ENCODE results near the gene PSD. TPM values are rescaled to one million over a fixed set of nuclear protein-coding genes. Genes with fewer than 3 reads are reported as not detected.

Gene PSD
- total RNA-seq, 4 donors from 2014 or later, result 0.22 to 1.4 (median 0.54) TPM

GRCh38 chr10:102416283-102416682 is 2.3 kb downstream of the PSD start:
- TF ChIP-seq, protein P1, sequence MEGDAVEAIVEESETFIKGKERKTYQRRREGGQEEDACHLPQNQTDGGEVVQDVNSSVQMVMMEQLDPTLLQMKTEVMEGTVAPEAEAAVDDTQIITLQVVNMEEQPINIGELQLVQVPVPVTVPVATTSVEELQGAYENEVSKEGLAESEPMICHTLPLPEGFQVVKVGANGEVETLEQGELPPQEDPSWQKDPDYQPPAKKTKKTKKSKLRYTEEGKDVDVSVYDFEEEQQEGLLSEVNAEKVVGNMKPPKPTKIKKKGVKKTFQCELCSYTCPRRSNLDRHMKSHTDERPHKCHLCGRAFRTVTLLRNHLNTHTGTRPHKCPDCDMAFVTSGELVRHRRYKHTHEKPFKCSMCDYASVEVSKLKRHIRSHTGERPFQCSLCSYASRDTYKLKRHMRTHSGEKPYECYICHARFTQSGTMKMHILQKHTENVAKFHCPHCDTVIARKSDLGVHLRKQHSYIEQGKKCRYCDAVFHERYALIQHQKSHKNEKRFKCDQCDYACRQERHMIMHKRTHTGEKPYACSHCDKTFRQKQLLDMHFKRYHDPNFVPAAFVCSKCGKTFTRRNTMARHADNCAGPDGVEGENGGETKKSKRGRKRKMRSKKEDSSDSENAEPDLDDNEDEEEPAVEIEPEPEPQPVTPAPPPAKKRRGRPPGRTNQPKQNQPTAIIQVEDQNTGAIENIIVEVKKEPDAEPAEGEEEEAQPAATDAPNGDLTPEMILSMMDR (IDR thresholded peaks at IDR 0.05; ENCODE audit: low read depth), result no peak

- TF ChIP-seq, protein P1 (IDR thresholded peaks at IDR 0.05; ENCODE audit: low read depth), result no peak
Measured at GRCh38 chr10:102414749-102415148, 3.8 kb downstream of the PSD start.

- TF ChIP-seq, protein P1 (IDR thresholded peaks at IDR 0.05; ENCODE audit: low read depth), result no peak
Measured at GRCh38 chr10:102413806-102414561, 4.6 kb downstream of the PSD start.

DNA sequence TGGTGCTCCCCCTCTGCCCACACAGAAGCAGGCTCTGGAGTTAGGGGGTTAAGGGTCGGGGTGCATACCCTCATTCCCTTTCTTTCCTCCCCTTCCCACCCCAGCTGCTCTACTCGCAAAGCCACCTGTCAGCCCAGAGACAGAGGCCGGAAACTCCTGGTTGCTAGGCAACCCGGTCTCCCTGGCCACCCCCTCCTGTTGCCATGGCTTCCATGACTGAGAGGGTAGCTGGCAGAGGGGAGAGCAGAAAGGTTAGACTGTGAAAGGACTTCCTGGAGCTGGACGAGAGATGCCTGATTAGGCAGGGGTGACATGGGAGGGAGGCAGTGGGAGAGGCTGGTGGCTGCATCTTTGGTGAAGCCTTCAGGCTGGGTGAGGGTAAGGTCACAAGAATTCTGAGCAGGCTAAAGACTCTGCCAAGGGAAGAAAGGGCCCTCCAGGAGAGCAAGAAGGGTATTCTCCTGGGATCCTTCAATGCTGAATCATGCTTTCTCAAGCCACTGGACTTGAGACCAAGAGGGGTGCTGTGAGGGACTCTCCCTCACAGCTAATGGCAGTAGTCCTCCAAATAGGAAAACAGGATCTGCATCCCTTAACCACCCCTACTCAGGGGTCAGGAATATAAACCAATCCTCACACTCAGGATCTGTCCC is 5.4 kb downstream of the PSD start:
- TF ChIP-seq, protein P1 (IDR thresholded peaks at IDR 0.05; ENCODE audit: low read depth), result no peak

DNA sequence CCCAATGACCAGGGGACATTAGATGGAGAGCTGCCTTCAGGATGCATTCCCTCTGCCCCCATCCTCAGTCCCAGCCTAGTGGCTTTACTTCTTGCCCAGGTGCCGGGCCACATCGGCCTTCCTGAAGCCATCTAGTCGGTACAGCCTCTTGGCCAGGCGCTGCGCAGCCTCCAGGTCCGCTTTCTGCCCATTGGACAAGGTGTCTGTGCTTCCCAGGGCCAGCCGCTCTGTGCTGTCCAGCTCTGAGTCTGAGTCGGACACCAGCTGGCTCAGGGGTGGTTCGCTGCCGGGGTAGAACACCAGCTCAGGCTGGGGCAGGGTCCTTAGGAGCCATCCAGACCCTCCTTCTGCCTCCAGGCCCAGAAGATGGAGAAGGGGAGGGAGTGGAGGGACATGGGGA is 6.3 kb downstream of the PSD start:
- TF ChIP-seq, protein P1 (IDR thresholded peaks at IDR 0.05; ENCODE audit: low read depth), result no peak

DNA sequence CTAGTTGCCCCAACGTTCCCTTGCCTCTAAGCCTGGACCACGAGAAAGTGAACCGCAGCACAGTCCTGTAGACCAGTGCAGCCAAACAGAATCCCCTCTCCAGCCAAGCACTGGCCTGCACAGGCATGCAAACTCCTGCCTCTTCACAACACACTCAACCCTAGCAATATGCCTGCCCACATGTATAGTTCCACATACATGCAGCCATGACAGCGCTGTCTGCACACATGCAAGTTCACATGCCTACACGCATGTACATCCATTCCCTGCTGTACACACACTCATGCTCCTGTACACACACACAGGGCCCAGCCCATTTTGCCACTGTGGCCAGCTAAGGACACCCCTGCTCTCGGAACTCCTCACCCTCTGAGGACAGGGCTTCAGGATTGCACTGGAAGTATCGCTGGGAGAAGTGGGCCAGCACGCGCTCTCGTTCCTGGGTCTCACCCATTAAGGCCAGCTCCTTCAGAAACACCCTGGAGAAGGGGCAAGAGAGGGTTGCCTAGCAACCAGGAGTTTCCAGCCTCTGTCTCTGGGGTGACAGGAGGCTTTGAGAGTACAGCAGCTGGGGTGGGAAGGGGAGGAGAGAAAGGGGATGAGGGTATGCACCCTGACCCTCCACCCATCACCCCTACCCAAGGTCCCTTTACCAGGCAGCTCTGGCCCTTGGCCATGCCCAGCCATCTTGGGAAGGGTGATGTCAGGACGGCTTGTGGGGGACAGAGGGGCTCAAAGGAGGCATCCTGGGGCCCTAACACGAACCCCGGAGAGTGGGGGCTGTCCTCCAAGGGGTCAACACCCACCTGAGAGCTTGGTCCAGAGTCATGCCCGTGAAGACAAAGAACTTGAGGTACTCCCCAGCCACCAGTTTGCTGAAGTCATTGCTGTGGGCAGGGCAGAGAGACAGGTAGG is 7.0 kb downstream of the PSD start:
- TF ChIP-seq, protein P1 (IDR thresholded peaks at IDR 0.05; ENCODE audit: low read depth), result no peak

Measured in subcutaneous adipose tissue (tissue), 4 donors.